Nephron progenitor cell (in vitro differentiated cells): Measurements from ENCODE around the gene MRPL18.
"Not testable (repeated sequence)": the region's sequence is repeated elsewhere in the genome, so short reads cannot be mapped to it uniquely, and the experiment has no call there.

Experiments used
- DNase-seq: peaks from one replicate; pipeline ENCODE4 v3.0.0; 2021
- H3K27ac Mint-ChIP-seq: 2 replicates; pipeline ENCODE4 v1.8.0; 2021; ENCODE audit warnings: mild to moderate bottlenecking, moderate library complexity, mixed read lengths
- H3K27me3 Mint-ChIP-seq: 2 replicates; pipeline ENCODE4 v1.8.0; 2021; ENCODE audit warnings: mild to moderate bottlenecking, low read depth, mixed read lengths; ENCODE audit not compliant: poor library complexity
- H3K36me3 Mint-ChIP-seq: 2 replicates; pipeline ENCODE4 v1.8.0; 2021; ENCODE audit warnings: low read depth, mixed read lengths
- H3K4me1 Mint-ChIP-seq: 2 replicates; pipeline ENCODE4 v1.8.0; 2021; ENCODE audit warnings: mixed read lengths
- H3K4me3 Mint-ChIP-seq: 2 replicates; pipeline ENCODE4 v1.8.0; 2021; ENCODE audit warnings: mild to moderate bottlenecking, moderate library complexity, mixed read lengths
- H3K9me3 Mint-ChIP-seq: 2 replicates; pipeline ENCODE4 v1.8.0; 2021; ENCODE audit warnings: mild to moderate bottlenecking, moderate library complexity, mixed read lengths
- CTCF ChIP-seq: fragments of 200-600 bp; sonication (generic); IDR thresholded peaks from 2 replicates; pipeline ENCODE4 v1.5.0; 2021; ENCODE audit warnings: antibody characterized with exemption

Gene MRPL18

GRCh38 chr6:159788276-159788675 is 2.0 kb upstream of the MRPL18 start:
- Mint-ChIP-seq H3K36me3 (peaks cover 62% of the 10 kb centered on the region), H3K9me3 (no peaks in the 10 kb centered on the region), H3K4me1 (peaks cover 48% of the 10 kb centered on the region), H3K27ac (peak overlapping the region; percentile 83), H3K4me3 (peak overlapping the region; percentile 99), H3K27me3 (no peaks in the 10 kb centered on the region)
- TF ChIP-seq CTCF, result no peak
- DNase-seq, result no peak

GRCh38 chr6:159788753-159789376 is 1.4 kb upstream of the MRPL18 start:
- Mint-ChIP-seq H3K27me3 (no peaks in the 10 kb centered on the region), H3K9me3 (no peaks in the 10 kb centered on the region), H3K36me3 (peaks cover 62% of the 10 kb centered on the region), H3K4me3 (peak overlapping the region; percentile 99), H3K27ac (peak overlapping the region; percentile 83), H3K4me1 (peaks cover 48% of the 10 kb centered on the region)
- no peak for TF ChIP-seq CTCF
- DNase-seq, result peak; percentile 60

GRCh38 chr6:159789377-159790148 is 704 bp upstream of the MRPL18 start, which contains the start of gene TCP1:
TSS of gene TCP1 (minus strand) at chr6:159789602. CDS start at chr6:159789468, 134 bp downstream.
- DNase-seq, result peak; percentile 98
- Mint-ChIP-seq H3K36me3 (peaks cover 64% of the 10 kb centered on the region), H3K4me3 (peak within 1 kb of the TSS; percentile 99), H3K9me3 (no peaks in the 10 kb centered on the region), H3K4me1 (peaks cover 55% of the 10 kb centered on the region), H3K27ac (peak within 1 kb of the TSS; percentile 100), H3K27me3 (no peaks in the 10 kb centered on the region)
- TF ChIP-seq CTCF, result no peak

GRCh38 chr6:159790956-159791598 is 810 bp downstream of the MRPL18 start:
- Mint-ChIP-seq H3K4me1 (peaks cover 56% of the 10 kb centered on the region), H3K4me3 (peak overlapping the region; percentile 99), H3K9me3 (no peaks in the 10 kb centered on the region), H3K27ac (peak overlapping the region; percentile 100), H3K27me3 (no peaks in the 10 kb centered on the region), H3K36me3 (peaks cover 54% of the 10 kb centered on the region)
- DNase-seq, result no peak
- TF ChIP-seq CTCF, result no peak

GRCh38 chr6:159794976-159795375 is 4.7 kb downstream of the MRPL18 start:
- H3K4me3 Mint-ChIP-seq, H3K9me3 Mint-ChIP-seq, DNase-seq, H3K27ac Mint-ChIP-seq, H3K27me3 Mint-ChIP-seq: not testable (repeated sequence)
- Mint-ChIP-seq H3K4me1 (peaks cover 35% of the 10 kb centered on the region), H3K36me3 (peaks cover 57% of the 10 kb centered on the region)

GRCh38 chr6:159797554-159797953 is 7.3 kb downstream of the MRPL18 start:
- no peak for TF ChIP-seq CTCF
- H3K4me3 Mint-ChIP-seq, result no peak overlapping the region
- DNase-seq, result no peak
- H3K36me3 Mint-ChIP-seq, result peaks cover 47% of the 10 kb centered on the region
- no peaks in the 10 kb centered on the region for H3K9me3 Mint-ChIP-seq
- peaks cover 14% of the 10 kb centered on the region for H3K4me1 Mint-ChIP-seq
- peak overlapping the region; percentile 19 for H3K27ac Mint-ChIP-seq
- H3K27me3 Mint-ChIP-seq, result peaks cover 3% of the 10 kb centered on the region
